Inflammatory macrophage treated with lipopolysaccharide for 4 hours (primary cell): ENCODE measurements around the gene GPR4.
A peak's percentile ranks its signal among the peaks of the same experiment; 100 is the strongest.

Source experiments
- DNase-seq: peaks from one replicate; pipeline ENCODE4 v3.0.0-alpha.2; 2020

Gene GPR4

GRCh38 chr19:45587873-45588272 lies 14.1 kb downstream of the GPR4 start:
- no peak for DNase-seq

DNA sequence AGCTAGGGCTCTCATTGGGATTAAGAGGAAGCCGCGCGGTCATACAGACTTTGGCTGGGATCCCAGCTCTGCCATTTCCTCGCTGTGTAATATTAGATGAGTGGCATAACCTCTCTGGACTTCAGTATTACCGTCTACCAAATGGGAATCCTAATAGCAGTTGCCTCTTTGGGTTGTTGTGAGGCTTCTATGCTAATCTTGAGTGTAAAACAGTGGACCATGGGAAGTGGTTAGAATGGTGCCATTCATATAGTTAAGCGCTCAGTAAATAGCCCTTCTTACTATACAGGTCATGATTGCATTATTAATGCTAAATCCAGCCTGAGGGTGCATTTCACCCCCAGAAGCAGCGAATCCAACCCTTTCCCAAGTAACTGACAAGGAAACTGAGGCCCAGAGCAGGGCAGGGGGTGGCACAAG lies 16.8 kb downstream of the GPR4 start:
- no peak for DNase-seq

DNA sequence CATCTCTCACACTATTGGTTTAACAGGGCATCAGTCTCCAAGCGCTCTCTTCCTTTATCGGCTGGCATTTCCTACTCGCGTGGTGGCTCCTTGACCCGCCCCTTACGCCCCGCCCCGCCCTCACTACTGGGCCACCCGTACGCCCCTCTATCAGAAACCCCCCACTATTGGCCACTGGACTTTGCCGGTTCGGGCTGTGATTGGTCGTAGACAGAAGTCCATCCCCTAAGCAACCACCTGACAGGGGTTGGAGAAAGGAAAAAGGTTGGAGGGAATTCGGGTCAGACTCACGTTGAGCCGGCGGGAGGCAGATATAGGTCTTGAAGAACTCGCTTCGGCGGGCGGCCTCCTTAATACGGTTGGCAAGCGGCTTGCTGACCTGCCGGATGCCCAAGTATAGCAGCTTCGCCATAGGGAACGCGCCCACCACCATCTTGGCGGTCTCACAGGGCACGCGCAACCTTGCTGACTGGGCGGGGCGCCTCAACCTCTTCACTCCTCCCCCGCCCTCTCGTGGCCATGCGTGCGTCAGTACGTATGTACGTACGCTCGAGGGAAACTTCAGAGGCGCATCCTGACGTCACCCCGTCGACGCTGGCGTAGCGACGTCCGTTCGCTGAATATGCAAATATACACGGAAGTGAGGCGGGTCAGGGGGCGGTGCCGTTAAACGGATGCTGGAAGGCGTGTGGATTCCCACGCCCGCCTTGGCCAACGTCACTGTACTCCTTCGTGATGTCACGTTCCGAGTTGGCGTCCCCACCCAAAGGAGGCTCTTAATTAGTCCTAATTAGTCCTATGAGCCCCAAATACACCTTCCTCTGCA lies 17.5 kb downstream of the GPR4 start, which contains the start of gene OPA3:
OPA3 (minus strand) TSS at position 471 of the 826 bp plus-strand sequence; CDS start at position 433, 38 bp downstream.
- DNase-seq: peak; percentile 100

DNA sequence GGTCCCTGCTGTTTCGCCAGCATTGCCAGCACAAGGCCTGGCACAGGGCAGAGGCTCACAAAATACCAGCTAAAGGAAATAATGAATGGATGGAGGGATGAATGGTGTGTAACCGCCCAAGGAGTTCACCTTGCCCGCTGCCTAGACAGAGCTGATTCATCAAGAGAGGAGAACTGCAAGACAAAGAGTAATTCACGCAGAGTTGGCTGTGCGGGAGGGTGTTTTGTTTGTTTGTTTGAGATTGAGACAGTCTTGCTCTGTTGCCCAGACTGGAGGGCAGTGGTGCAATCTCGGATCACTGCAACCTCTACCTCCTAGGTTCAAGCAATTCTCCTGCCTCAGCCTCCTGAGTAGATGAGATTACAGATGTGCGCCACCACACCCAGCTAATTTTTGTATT lies 20.4 kb downstream of the GPR4 start:
- DNase-seq: no peak

DNA sequence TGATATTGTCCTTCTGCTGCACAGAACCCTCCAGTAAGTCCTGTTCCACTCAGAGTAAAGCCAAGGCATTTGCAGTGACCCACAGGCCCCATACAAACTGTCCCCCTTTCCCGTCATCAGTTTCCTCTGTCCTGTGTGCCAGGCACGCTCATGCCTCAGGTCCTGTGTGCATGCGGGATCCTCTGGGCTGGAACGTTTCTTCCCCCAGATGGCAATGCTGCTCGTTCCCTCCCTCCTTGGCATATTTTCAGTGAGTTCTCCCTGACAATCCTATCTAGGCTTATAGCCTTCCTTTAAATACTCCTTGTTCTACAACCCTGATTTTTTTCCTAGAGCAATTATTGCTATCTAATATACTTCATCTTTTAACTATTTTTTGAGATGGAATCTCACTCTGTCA lies 23.2 kb downstream of the GPR4 start:
- no peak for DNase-seq

DNA sequence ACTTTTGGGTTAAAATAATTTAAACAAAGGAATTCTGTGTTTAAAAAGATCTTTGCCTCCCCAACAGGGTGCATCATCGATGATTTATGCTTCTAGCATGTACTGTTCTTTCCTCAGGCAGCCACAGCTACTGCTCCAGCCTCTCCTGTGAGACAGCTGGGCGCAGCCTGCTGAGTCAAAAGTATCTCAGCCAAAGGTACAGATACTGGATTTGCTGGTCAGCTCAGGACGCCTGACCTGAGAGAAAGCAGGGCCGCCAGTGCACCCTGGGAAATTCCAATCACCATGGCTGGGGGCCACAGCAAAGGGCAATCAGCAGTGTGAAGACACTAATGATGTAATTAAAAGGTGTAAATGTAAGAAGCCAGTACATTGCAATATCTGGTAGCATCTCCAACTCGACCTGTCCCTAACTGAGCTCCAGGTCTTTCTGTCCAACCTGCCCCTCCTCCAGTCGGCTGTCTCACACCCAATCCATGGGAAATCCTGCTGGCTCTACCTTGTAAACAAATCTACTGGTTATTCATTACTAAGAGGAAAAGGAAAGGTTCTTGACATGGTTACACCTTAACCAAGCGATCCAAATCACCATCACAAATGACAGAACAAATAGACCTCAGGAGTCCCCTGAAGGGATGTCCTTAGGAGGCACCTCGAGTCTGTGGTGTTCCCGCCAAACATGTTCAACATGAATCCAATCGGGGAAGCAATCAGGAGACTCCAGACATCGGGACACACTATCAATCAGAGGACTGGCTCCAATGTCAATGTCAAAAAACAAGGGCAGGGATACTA lies 24.7 kb downstream of the GPR4 start:
- DNase-seq: no peak

DNA sequence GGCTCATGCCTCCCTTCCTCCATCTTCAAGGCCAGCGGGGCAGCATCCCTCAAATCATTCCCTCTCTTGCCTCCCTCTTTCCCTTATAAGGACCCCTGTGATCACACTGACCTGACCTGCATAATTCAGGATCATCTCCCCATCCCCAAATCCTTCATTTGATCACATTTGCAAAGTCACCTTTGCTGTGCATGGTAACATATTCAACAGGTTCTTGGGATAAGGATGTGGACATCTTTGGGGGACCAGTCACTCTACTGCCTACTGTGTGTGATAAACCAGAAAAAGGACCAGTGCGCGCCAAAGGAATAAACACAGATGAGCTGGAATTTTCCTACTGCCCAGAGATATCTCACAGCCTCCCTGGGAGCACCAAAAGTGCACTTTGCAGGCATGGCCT lies 25.3 kb downstream of the GPR4 start:
- no peak for DNase-seq

- no peak for DNase-seq
Measured at GRCh38 chr19:45575216-45575615, 26.8 kb downstream of the GPR4 start.

DNA sequence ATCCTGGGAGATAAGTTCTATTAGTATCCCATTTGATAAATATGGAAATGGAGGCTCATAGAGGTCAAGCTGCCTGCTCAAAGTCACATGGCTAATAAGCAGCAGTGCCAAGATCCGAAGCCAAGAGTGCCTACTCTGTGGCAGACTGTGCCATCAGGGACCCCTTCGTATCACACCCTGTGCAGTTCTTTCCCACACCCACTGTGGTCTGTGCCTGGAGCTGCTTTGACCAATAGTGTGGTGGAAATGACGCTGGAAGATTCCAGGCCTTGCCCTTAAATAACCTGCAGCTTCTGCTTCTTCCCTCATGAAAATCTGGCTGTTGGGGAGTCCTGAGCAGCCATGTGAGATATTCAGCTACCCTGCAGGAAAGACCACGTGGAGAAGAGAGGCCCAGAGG lies 27.5 kb downstream of the GPR4 start:
- DNase-seq: no peak

- DNase-seq: no peak
Measured at GRCh38 chr19:45571457-45572220, 30.4 kb downstream of the GPR4 start.

DNA sequence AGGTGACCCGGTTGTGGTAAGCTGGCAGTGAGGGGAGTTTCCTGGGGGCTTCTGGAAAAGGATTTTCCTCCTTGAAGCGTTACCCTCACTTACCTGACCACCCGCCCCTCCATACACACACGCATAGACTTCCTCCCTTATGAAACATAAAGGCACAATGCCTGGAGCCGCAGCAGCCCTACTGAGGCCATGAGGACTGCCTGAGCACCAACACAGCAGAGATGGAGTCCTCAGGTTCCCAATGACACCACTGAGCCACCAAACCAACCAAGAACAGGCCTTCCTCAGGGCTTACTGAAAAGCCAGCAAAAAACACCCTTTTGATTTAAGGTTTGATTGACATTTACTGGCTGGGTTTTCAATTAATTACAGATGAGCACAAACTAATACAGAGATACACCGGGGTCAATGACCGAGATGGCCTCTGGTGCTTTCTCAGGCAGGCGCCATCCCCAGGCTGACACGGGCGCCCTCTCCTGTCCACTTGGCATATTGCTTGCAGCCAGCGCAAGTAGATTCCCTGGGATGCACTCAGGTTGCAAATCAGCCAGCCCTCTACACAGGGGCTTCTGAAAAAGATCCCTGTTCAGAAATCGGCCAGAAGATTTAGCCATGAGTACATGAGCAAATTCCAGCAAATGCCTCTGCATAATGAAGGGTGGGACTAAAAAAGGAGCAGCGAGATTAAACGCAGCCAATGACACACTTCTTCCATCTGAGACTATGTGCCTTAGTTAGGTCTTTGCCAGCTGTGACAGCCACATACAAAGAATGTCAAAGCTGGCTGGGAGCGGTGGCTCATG lies 32.2 kb downstream of the GPR4 start:
- DNase-seq: peak; percentile 44

DNA sequence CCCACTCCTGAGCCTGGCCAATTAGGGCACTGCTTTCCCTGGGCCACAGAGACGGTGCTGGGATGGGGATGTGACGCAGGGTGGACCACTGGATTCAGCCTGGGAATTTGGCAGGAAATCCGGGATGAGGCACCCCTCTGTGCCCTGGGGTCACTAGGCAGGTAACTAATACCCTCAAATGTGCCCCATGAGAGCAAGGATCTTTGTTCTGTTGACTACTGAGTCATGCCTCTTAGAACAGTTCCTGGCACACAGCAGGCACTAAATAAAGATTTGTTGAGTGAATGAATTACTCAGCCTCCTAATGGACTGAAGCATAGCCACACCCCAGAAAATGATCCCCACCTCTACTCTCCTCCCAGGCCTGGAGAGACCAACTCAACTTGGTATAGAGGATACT lies 33.3 kb downstream of the GPR4 start:
- DNase-seq: no peak

DNA sequence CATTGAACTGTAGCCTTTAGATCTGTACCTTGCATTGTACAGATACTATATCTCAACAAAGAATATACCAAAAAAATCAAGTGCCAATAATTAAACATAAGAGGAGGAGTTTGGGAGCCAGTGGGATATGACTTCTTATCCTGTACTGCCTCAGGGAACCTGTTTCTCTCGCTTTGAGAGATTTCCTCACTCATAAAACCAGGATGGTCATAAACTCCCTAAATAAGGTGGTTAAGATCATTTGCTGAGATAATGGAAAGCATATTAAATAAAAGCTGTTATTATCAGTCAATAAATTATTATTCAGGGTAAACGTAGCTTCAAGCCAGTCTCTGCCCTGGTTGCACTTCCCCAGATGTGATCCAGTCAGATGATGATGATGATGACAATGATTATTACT lies 34.4 kb downstream of the GPR4 start:
- DNase-seq: peak; percentile 11

GRCh38 chr19:45564131-45564780 lies 37.8 kb downstream of the GPR4 start:
- DNase-seq: no peak

GRCh38 chr19:45560686-45561085 lies 41.3 kb downstream of the GPR4 start:
- no peak for DNase-seq

- DNase-seq: no peak
Measured at GRCh38 chr19:45560038-45560437, 42.0 kb downstream of the GPR4 start.

DNA sequence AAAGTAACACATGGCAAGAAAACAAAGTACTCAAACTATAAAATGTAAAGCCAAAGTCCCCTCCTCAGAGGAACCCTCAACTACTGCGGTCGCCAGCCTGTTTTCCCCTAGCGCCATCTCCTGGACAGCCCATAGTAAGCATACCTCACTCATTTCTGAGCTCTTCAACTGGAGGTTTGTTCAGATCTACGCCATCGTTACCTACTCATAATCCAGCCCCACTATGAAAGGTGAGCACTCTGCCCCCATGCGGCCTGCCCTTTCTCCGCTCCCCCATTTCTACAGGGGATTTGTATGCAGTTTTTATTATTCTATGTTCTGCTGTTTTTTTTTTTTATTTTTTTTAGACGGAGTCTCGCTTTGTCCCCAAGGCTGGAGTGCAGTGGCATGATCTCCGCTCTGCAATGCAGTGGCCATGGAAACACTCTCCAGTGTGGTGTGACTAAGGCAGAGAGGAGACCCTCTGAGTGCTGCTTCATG lies 43.6 kb downstream of the GPR4 start:
- DNase-seq: peak; percentile 58

DNA sequence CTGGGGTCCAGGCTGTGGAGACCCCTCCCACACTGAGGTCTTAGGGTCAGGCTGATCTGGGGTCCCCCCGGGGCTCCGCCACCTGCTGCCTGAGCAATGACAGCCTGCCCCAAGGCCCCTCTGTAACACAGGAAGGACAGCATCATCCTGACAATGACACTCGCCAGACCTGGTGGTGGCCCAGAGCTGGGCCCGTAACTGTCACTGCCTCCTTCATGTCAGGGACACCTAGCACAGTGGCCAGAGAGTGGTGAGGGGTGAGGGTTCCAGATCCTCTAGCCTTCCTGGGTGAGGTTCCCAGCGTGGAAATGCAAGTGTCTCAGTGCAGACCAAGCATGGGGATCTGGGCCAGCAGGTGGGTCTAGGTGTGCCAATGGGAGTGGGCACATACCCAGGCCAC lies 45.2 kb downstream of the GPR4 start:
- DNase-seq: no peak

DNA sequence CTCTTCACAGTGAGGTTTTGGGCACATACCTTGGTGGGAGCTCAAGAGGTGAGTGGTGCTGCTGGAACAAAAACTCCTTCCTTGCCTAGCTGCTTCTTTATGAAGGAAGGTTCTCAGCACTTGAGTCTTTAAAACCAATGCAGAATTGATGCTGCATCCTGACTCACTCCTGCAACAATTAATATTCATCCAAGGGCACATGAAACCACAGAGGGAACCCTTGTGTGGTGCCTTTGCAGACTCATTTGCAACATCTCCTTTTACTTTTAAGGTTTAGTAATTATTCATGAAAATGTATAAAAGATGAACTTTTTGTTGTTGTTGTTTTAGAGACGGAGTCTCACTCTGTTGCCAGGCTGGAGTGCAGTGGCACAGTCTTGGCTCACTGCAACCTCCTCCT lies 47.5 kb downstream of the GPR4 start:
- no peak for DNase-seq

- no peak for DNase-seq
Measured at GRCh38 chr19:45553464-45553863, 48.5 kb downstream of the GPR4 start.

GRCh38 chr19:45547965-45548609 lies 53.9 kb downstream of the GPR4 start:
- DNase-seq: no peak
